Medulla oblongata (tissue), 1 donor: ENCODE measurements around the gene UBR4.

Source experiments
- DNase-seq: peaks from one replicate; pipeline ENCODE4 v3.0.0-alpha.2; 2015; ENCODE audit errors: extremely low spot score

The UBR4 gene

DNA sequence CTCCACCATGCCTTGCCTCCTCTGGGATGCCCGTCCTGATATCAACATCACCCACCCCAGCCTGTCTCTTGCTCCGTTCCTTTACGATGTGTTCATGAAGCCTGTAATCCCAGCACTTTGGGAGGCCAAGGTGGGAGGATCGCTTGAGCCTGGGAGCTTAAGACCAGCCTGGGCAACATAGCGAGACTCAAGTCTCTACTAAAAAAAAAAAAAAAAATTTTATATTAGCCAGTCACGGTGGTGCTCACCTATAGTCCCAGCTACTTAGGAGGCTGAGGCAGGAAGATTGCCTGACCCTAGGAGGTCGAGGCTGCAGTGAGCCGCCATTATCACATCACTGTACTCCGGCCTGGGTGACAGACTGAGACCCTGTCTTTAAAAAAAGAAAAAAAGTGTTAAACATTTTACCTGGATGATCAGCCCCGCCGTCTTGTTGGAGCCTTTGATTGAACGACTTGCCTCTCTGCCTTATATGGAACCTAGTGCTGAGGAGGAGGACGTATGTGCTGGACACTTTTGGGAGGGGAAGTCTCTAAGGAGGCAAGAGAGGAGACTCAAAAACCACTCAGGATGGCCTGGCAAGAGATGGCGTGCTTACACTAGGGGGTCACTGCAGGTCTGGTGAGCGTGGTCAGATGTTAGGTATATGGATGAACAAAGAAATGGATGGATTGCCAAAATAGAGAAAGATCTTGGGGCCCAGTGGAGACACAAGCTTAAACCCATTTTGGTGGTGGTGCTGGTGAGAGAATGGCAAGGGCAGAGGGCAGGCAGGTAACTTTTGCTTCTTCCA is 173.1 kb downstream of the UBR4 start:
- DNase-seq: no peak

DNA sequence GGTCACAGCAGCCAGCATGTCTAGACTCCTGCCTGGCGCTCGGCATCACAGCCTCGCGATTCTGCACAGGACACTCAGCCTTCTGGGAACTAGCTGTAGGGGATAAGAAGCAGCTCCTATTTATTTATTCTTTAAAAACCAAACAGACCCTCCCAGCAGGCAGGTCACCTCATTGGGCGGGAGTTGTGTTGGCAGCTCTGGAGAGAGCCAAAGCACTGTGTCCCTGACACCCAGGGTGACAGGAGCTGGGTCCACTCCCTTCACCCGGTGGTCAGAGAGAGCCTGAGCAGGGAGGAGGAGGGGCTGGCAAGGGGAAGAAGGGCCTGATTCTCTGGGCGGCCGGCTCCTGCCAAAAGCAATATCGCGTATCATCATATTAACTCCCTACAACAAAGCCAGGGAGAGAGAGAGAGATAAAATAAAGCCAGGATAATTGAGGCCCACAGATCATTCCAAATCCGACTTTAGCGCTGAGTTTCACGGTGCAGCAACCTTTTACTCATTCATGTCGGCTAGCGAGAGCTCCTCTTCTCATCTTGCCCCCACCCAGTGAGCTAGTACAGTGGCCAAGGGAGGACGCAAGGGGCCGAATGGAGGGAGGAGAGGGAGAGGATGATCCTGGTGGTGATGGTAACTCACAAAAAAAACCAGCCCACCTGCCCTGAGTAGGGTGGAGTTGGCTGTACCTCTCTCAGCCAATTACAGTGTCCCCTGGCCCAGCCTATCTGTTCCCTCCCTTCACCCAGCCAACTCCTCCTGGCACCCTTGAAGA is 173.8 kb downstream of the UBR4 start:
- no peak for DNase-seq

DNA sequence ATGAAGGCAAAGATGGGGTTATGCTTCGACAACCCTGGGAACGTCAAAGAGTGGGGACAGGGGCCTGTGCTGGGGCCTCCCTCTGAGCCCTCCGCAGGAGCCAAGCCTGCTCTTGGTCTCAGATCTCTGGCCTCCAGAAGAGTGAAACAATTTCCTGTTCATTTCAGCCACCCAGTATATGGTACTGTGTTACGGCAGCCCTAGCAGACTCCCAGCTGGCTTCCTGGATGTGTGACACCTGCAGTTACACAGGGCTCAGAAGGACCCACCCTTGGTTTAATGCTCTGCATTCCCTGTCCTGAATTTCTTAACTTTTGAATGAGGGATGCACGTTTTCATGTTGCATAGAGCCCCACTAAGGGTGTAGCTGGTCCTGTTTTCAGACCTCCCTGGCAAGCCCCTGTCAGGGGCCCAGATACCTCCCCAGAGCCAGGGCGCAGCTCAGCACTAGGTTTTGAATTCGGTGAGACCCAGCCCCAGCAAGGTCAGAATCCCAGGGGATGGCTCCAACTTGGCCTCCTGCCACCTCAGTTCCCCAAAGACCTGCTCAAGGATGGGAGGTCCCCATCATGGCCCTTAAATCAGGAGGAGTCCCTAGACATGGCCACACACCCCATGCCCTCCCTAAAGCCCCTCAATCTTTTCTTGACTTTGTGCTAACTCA is 174.6 kb downstream of the UBR4 start:
- no peak for DNase-seq

DNA sequence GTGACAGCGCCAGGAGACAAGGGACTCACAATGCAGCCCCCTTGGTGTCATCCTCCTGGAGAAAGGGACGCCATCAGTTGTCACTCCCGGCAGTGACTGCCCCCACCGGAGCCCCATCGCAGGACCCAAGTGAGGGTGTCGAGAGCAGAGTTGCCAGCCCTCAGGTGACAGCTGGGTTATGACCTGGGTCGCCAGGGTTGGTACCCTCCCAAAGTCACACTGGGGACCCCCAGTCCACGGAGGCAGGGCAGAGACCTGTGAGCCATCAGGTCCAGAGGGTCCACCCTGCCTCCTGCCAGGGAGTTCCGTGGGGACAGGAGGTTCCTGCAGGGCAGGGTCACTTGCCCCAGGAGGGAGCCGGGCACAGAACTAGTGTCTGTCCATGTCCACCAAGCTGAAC is 175.3 kb downstream of the UBR4 start:
- no peak for DNase-seq

DNA sequence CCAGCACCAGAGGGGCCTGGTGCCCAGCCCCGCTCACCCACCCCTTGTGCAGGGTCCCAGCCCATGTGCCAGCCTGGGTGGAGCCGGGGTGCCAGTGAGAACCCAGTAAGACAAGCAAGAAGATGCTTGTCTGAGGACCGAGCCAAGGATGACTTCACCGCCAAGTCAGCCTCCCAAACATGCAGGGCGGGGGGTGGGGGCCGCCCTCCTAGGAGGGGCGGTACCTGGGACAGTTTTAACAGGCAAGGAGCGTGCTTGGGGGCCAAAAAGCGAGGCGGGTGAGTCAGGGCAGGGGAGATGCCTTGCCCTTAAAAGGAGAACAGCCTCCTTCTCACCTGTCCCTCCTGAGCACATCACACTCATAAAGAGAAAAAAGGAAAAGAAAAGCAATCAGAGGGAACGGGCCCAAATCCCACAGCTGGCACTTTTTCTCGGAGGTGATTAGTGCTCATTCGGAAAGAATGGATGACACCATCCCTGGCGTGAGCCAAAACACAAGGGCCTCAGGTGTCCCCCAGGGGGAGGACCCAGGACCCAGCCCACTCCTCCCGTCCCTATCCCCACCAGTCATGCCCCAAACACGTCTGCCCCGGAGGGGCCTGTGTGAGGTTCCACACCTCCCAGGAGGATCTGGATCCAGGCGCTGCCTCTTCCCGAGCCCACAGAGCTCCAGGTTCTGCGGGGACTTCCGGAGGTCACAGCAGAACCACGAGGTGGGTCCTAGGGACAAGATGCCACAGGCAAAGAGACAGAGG is 176.0 kb downstream of the UBR4 start:
- no peak for DNase-seq

DNA sequence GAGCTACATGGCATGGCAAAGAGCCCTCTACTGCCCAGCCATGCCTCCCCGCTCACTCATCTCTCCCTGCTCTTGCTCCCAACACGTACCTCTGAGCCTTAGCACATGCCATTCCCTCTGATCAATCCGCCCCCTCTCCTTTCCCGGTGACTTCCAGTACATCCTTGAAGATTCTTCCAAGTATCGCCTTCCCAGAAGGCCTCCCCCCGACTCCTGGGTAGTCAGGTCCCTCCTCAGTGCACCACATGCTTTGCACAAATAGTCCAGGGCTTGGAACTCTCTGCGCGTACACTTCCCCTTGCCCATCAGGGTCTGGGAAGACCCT is 176.6 kb downstream of the UBR4 start:
- no peak for DNase-seq

DNA sequence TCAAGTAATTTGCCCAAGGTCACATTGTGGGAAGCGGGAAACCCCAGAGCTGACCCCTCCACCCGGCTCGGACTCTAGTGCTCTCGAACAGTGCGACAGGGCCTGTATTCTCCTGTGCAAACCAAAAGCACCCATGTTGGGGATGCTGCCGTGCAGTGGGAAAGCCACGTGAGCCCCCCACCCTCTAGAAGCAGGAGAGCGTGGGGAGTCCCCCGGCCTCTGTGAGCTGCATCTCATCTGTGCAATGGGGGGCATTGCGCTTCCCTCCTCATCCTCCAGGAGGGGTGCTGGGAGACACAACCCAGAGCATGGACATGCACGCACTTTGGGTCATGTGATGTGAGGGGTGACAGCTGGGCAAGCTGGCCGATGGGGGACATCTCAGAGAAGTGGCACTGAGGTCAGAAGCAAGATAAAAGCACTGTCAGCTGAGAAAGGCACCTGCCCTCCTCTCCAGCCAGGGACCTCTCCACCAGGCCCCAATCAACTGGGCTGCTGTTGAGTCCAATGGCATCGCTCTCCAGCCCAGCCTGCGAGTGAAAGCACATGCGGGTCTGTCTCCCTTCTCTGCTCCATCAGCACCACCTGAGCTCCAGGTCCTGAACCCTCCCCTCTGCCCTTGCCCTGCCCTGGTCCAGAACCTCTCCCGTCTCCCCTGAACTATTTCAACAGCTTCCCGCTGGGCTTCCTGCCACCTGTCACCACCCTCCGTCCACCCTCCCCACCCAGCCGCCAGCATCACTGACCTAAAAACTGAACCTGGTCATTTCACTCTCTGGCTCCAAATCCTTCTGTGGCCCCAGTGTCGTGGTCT is 177.2 kb downstream of the UBR4 start:
- no peak for DNase-seq

DNA sequence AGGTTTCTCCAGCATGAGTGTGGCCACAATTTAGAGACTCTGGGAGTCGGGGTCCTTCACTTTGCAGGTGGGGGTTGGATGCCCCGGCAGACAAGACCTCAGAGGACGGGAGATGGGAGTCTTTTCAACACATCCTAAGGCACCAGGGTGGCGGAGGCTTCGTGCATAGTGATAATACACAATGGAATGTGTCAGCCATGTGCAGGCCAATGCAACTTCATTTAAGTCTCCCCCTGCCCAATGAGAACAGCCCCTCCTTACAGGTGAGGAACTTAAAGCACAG is 177.7 kb downstream of the UBR4 start:
- DNase-seq: no peak

DNA sequence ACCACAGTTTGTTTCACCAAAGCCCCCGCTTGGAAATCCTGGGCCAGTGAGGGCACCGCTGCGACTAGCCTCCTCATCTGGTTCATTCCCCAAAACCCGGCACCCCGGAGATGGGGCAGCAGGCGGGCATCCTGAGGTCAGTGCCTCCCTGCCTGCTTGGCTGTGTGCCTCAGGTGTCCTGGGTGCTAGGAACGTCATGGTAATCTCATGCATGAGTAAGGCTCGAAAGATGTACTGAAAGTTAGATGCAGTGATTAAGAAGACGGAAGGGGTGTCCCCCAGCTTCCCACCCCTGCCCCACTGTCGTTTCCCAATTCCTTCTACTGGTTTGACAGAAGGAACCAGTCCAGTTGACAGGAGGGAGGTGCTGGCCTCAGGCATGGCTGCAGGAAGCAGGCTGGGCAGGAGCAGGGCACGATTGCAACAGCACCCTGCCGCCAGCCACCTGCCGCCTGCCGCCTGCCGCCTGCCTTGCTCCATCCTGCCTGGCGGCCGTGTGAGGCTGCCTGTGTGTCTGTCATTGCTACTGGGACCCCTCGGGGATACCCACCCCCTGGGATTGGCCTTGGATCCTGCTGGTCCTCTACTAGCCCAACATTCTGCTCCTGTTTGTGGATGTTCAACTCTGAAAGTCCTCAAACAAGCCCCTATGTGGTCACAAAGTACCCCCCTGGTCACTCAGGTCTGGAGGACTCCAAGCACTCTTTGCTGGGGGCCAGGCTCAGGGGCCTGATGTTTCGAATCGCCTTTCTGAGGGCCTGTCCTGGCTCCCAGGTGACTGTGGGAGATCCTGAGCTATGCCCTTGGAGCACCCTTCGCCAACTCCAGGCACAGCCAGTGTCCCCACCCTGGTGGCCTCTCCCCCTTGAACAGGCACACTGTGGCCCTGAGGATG is 180.6 kb downstream of the UBR4 start:
- no peak for DNase-seq

DNA sequence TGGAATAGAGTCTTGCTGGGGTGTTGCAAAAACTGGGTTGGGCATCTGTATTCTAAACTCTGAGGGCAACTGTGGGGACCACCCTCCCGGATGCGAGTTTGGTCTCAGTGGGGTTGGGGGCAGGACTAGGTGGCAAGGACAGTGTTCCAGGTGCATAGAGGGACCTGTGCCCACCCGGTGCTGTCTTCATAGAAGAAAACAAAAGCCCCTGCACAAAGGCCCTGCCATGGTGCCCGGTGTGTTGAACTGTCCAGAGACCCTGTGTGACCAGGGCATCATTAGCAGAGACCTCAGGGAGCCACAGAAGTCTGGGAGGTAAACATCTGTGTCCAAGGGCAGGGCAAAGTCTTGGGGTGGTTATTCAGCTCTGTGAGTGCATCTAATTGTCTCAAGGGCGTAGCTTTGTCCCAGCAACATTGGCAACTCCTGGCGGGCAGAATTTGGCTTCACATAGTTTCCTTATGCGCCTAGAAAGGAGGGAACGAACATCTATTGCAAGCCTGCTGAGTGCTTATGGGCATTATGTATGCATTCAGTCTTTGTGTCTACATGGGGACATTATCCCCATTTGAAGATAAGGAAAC is 181.4 kb downstream of the UBR4 start:
- no peak for DNase-seq

DNA sequence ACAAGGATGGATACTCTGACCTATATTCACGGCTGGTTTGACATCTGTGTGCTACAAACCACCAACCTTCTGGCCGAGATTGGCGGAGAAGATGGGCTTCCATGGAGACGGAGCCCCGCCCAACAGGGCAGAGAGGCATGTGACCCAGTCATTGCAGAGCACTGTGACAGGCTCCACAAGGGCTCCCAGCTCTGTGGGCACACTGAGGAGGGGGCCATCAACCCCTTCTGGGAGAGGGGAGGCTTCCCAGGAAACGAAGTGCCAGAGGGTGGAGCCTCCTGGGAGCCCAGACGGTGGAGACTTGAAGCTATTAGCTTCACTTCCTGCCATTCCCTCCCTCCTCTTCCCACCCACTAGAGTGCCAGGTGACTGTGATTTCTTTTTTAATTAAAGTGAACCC is 182.0 kb downstream of the UBR4 start:
- DNase-seq: peak; percentile 21
